Mesothelial cell of epicardium (in vitro differentiated cells): ENCODE results near the gene RB1. TPM values are rescaled to one million over a fixed set of nuclear protein-coding genes. Genes with fewer than 3 reads are reported as not detected.
A peak's percentile ranks its signal among the peaks of the same experiment; 100 is the strongest.

Experiments
- DNase-seq, 2 experiments: peaks; one replicate each; pipeline ENCODE4 v3.0.0; 2021; ENCODE audit warnings: low spot score in 2 of 2; ENCODE audit not compliant: unreplicated experiment in 2 of 2
- H3K27ac Mint-ChIP-seq: 2 replicates; pipeline ENCODE4 v1.8.0; 2021; ENCODE audit warnings: mixed read lengths
- H3K27me3 Mint-ChIP-seq: 2 replicates; pipeline ENCODE4 v1.8.0; 2021; ENCODE audit warnings: low read depth, mixed read lengths
- H3K36me3 Mint-ChIP-seq: 2 replicates; pipeline ENCODE4 v1.8.0; 2021; ENCODE audit warnings: mixed read lengths
- H3K4me1 Mint-ChIP-seq: 2 replicates; pipeline ENCODE4 v1.8.0; 2021; ENCODE audit warnings: mixed read lengths
- H3K4me3 Mint-ChIP-seq: 2 replicates; pipeline ENCODE4 v1.8.0; 2021; ENCODE audit warnings: mild to moderate bottlenecking, moderate library complexity, mixed read lengths
- H3K9me3 Mint-ChIP-seq: 2 replicates; pipeline ENCODE4 v1.8.0; 2021; ENCODE audit warnings: mixed read lengths
- total RNA-seq: library from RNA; stranded (reverse); gene quantifications from 3 replicates; pipeline ENCODE4 v1.2.1, GENCODE V29; 2021
- TF ChIP-seq, protein P1 (sequence below): fragments of 200-600 bp; sonication (generic); IDR thresholded peaks from one replicate; pipeline ENCODE4 v1.5.0; 2021; ENCODE audit warnings: antibody characterized with exemption; ENCODE audit not compliant: unreplicated experiment

Gene RB1
- 30.1 to 35.1 TPM (median 34.7 TPM) in 3 replicates for total RNA-seq

DNA sequence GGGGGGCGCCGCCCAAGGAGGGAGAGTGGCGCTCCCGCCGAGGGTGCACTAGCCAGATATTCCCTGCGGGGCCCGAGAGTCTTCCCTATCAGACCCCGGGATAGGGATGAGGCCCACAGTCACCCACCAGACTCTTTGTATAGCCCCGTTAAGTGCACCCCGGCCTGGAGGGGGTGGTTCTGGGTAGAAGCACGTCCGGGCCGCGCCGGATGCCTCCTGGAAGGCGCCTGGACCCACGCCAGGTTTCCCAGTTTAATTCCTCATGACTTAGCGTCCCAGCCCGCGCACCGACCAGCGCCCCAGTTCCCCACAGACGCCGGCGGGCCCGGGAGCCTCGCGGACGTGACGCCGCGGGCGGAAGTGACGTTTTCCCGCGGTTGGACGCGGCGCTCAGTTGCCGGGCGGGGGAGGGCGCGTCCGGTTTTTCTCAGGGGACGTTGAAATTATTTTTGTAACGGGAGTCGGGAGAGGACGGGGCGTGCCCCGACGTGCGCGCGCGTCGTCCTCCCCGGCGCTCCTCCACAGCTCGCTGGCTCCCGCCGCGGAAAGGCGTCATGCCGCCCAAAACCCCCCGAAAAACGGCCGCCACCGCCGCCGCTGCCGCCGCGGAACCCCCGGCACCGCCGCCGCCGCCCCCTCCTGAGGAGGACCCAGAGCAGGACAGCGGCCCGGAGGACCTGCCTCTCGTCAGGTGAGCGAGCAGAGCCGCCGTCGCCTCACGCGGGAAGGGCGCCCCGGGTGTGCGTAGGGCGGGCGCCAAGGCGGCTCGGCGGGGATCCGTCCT lies at the start of gene RB1:
TSS of gene RB1 (plus strand) at position 393 of the 784 bp plus-strand sequence. CDS start at position 555, 162 bp downstream.
- Mint-ChIP-seq H3K36me3 (peaks cover 2% of the 10 kb centered on the region), H3K27me3 (no peaks in the 10 kb centered on the region), H3K9me3 (no peaks in the 10 kb centered on the region), H3K4me3 (peak within 1 kb of the TSS; percentile 97), H3K4me1 (peaks cover 20% of the 10 kb centered on the region), H3K27ac (peak within 1 kb of the TSS; percentile 98)
- peak; percentile 77 to 88 for DNase-seq
- TF ChIP-seq, protein P1, sequence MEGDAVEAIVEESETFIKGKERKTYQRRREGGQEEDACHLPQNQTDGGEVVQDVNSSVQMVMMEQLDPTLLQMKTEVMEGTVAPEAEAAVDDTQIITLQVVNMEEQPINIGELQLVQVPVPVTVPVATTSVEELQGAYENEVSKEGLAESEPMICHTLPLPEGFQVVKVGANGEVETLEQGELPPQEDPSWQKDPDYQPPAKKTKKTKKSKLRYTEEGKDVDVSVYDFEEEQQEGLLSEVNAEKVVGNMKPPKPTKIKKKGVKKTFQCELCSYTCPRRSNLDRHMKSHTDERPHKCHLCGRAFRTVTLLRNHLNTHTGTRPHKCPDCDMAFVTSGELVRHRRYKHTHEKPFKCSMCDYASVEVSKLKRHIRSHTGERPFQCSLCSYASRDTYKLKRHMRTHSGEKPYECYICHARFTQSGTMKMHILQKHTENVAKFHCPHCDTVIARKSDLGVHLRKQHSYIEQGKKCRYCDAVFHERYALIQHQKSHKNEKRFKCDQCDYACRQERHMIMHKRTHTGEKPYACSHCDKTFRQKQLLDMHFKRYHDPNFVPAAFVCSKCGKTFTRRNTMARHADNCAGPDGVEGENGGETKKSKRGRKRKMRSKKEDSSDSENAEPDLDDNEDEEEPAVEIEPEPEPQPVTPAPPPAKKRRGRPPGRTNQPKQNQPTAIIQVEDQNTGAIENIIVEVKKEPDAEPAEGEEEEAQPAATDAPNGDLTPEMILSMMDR: no peak

DNA sequence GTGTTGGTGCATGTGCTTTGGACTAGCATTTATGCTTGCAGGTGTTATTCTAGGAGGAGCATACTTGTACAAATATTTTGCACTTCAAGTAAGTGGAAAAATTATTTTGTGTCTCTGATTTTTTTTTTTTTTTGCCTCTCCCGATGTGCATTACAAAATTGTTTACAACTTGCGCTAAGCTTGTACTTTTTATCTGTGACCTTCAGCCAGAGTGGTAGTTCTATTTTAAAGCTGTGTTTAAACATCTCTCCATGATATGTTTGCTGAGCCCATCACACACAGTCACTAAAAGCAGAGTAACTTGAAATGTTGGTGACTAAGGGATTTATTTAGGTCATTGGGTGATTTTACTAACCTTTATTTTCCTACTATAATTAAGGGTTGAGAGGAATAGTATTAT lies 49.7 kb upstream of the RB1 start:
- H3K4me1 Mint-ChIP-seq: peaks cover 7% of the 10 kb centered on the region
- DNase-seq: no peak
- H3K27ac Mint-ChIP-seq: no peak overlapping the region
- TF ChIP-seq, protein P1: no peak
- no peaks in the 10 kb centered on the region for H3K27me3 Mint-ChIP-seq
- peaks cover 29% of the 10 kb centered on the region for H3K36me3 Mint-ChIP-seq
- H3K9me3 Mint-ChIP-seq: no peaks in the 10 kb centered on the region
- no peak overlapping the region for H3K4me3 Mint-ChIP-seq

DNA sequence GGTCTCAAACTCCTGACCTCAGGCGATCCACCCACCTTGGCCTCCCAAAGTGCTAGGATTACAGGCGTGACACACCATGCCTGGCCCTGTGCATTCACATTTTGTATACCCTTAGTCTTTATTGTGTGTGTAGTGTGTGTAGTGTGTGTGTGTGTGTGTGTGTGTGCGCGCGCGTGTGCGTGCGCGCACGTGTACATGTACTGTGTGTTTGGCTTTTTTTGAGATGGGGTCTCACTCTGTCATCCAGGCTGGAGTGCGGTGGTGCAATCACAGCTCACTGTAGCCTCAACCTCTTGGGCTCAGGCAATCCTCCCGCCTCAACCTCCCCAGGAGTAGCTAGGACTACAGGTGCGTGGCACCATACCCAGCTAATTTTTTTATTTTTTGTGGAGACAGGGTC lies 48.5 kb upstream of the RB1 start:
- Mint-ChIP-seq H3K4me1 (peaks cover 7% of the 10 kb centered on the region), H3K27ac (no peak overlapping the region), H3K4me3 (no peak overlapping the region), H3K9me3 (no peaks in the 10 kb centered on the region), H3K36me3 (peaks cover 40% of the 10 kb centered on the region), H3K27me3 (no peaks in the 10 kb centered on the region)
- TF ChIP-seq, protein P1: no peak
- no peak for DNase-seq

DNA sequence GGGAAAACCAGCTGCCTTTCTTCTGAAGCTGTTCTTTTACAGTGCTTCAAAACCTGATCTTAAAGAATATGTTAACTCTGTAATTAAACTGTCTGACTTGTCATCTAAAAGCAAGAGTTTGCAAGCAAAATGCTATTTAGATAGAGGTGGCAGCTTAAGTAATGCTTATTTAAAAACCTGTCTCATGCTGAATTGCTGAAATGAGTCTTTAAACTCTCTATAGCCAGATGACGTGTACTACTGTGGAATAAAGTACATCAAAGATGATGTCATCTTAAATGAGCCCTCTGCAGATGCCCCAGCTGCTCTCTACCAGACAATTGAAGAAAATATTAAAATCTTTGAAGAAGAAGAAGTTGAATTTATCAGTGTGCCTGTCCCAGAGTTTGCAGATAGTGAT lies 47.6 kb upstream of the RB1 start:
- DNase-seq: no peak
- H3K4me3 Mint-ChIP-seq: no peak overlapping the region
- peaks cover 7% of the 10 kb centered on the region for H3K4me1 Mint-ChIP-seq
- TF ChIP-seq, protein P1: no peak
- H3K27ac Mint-ChIP-seq: no peak overlapping the region
- H3K36me3 Mint-ChIP-seq: peaks cover 45% of the 10 kb centered on the region
- no peaks in the 10 kb centered on the region for H3K9me3 Mint-ChIP-seq
- H3K27me3 Mint-ChIP-seq: no peaks in the 10 kb centered on the region

DNA sequence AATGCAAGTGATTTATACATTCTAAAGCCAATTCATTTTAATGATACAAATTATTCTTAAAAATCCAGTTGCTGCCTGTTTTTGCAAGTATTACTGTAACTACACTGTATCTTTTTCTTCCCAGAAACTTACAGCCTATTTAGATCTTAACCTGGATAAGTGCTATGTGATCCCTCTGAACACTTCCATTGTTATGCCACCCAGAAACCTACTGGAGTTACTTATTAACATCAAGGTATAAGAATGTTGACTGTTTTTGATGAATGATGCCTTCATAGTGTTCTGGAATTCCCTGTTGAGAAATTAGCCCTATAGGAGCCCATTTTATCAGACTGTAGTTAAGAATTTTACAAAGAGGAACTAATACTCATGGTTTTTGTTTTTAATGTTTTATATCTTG lies 45.5 kb upstream of the RB1 start:
- no peaks in the 10 kb centered on the region for H3K9me3 Mint-ChIP-seq
- H3K4me1 Mint-ChIP-seq: peaks cover 2% of the 10 kb centered on the region
- no peaks in the 10 kb centered on the region for H3K27me3 Mint-ChIP-seq
- DNase-seq: no peak
- no peak overlapping the region for H3K4me3 Mint-ChIP-seq
- TF ChIP-seq, protein P1: no peak
- no peak overlapping the region for H3K27ac Mint-ChIP-seq
- H3K36me3 Mint-ChIP-seq: peaks cover 57% of the 10 kb centered on the region
